Endodermal cell (in vitro differentiated cells): ENCODE results near the gene LTBP1. TPM values are rescaled to one million over a fixed set of nuclear protein-coding genes. Genes with fewer than 3 reads are reported as not detected.

ENCODE experiments used
- DNase-seq: peaks from one replicate; pipeline ENCODE4 v3.0.0-alpha.2; 2017
- H3K27ac ChIP-seq: 2 replicates; pipeline ENCODE4 v1.5.1; 2013; ENCODE audit warnings: mild to moderate bottlenecking, low read depth, low read length, moderate library complexity
- H3K27me3 ChIP-seq: 2 replicates; pipeline ENCODE4 v1.6.1; 2013; ENCODE audit warnings: mild to moderate bottlenecking, low read length, moderate library complexity; ENCODE audit not compliant: insufficient read depth, control insufficient read depth, poor library complexity, severe bottlenecking
- H3K36me3 ChIP-seq: 2 replicates; pipeline ENCODE4 v1.7.0; 2013; ENCODE audit warnings: mild to moderate bottlenecking, low read length, moderate library complexity; ENCODE audit not compliant: control insufficient read depth, insufficient read depth
- H3K4me1 ChIP-seq: one replicate; pipeline ENCODE4 v1.7.0; 2013; ENCODE audit warnings: low read length; ENCODE audit not compliant: control insufficient read depth, insufficient read depth
- H3K4me3 ChIP-seq: 2 replicates; pipeline ENCODE4 v1.5.1; 2013; ENCODE audit warnings: mild to moderate bottlenecking, low read length, moderate library complexity
- H3K9ac ChIP-seq: 2 replicates; pipeline ENCODE4 v1.6.1; 2013; ENCODE audit warnings: mild to moderate bottlenecking, low read length, moderate library complexity; ENCODE audit not compliant: poor library complexity, severe bottlenecking; ENCODE audit errors: extremely low read depth
- H3K9me3 ChIP-seq: 2 replicates; pipeline ENCODE4 v1.6.1; 2013; ENCODE audit warnings: mild to moderate bottlenecking, low read length, moderate library complexity; ENCODE audit not compliant: control insufficient read depth
- H3K27ac Mint-ChIP-seq: 2 replicates; pipeline ENCODE4 v1.8.0; 2020; ENCODE audit warnings: mixed read lengths
- H3K27me3 Mint-ChIP-seq: 2 replicates; pipeline ENCODE4 v1.8.0; 2021; ENCODE audit warnings: mild to moderate bottlenecking, mixed read lengths; ENCODE audit not compliant: insufficient read depth
- H3K36me3 Mint-ChIP-seq: 2 replicates; pipeline ENCODE4 v1.8.0; 2020; ENCODE audit warnings: low read depth, mixed read lengths
- H3K4me1 Mint-ChIP-seq: 2 replicates; pipeline ENCODE4 v1.8.0; 2020; ENCODE audit warnings: mixed read lengths
- H3K4me3 Mint-ChIP-seq: 2 replicates; pipeline ENCODE4 v1.8.0; 2020; ENCODE audit warnings: mild to moderate bottlenecking, moderate library complexity, mixed read lengths
- H3K9me3 Mint-ChIP-seq: 2 replicates; pipeline ENCODE4 v1.8.0; 2020; ENCODE audit warnings: mild to moderate bottlenecking, mixed read lengths
- CTCF ChIP-seq: fragments of 200-600 bp; sonication (generic); conservative IDR thresholded peaks from 2 replicates; pipeline ENCODE4 v1.5.0; 2021; ENCODE audit warnings: antibody characterized with exemption, mild to moderate bottlenecking
- whole genome bisulfite sequencing, 2 experiments: methylation state at CpG; one replicate each; pipeline versions ENCODE4 v1.1.5 to v1.1.7; 2013; ENCODE audit warnings: missing lambda C conversion rate in 2 of 2, mixed read lengths in 1 of 2; ENCODE audit not compliant: insufficient coverage in 1 of 2, insufficient read length in 1 of 2; 5-methylcytosine and 5-hydroxymethylcytosine counted together
- total RNA-seq, 2 donors: library from RNA; stranded (reverse); fragmentation: NEBNext Ultra II Directional in 1 of 2; extraction: Animal tissue kit (Norgen Biotek cat#: 25700) in 1 of 2; gene quantifications; 2 replicates in 1 of 2; 3 replicates in 1 of 2; pipeline ENCODE4 v1.2.1, GENCODE V29; 2021

LTBP1 gene
- total RNA-seq, 2 donors from 2014 or later = 43.2 to 43.4 TPM

GRCh38 chr2:33022395-33022985, 75.7 kb downstream of the LTBP1 start:
- H3K4me1 Mint-ChIP-seq = peaks cover 7% of the 10 kb centered on the region
- no peak overlapping the region for H3K9ac ChIP-seq
- no peaks in the 10 kb centered on the region for H3K27me3 ChIP-seq
- H3K9me3 ChIP-seq = peaks cover 9% of the 10 kb centered on the region
- DNase-seq = no peak
- TF ChIP-seq CTCF = no peak
- H3K27ac ChIP-seq = no peak overlapping the region
- no peaks in the 10 kb centered on the region for H3K36me3 ChIP-seq
- H3K4me1 ChIP-seq = peaks cover 3% of the 10 kb centered on the region
- peaks cover 11% of the 10 kb centered on the region for H3K36me3 Mint-ChIP-seq
- H3K27ac Mint-ChIP-seq = no peak overlapping the region
- 92 to 94% methylated on average over 2 of the region's 2 CpGs for whole genome bisulfite sequencing, 2 experiments
- H3K9me3 Mint-ChIP-seq = peaks cover 8% of the 10 kb centered on the region
- no peaks in the 10 kb centered on the region for H3K27me3 Mint-ChIP-seq
- H3K4me3 Mint-ChIP-seq = no peak overlapping the region
- H3K4me3 ChIP-seq = no peak overlapping the region

GRCh38 chr2:33022989-33023727, 76.4 kb downstream of the LTBP1 start:
- H3K27me3 ChIP-seq = no peaks in the 10 kb centered on the region
- H3K27ac ChIP-seq = no peak overlapping the region
- Mint-ChIP-seq H3K4me1 (peaks cover 7% of the 10 kb centered on the region), H3K27ac (no peak overlapping the region), H3K9me3 (peaks cover 8% of the 10 kb centered on the region), H3K27me3 (no peaks in the 10 kb centered on the region), H3K4me3 (no peak overlapping the region), H3K36me3 (peaks cover 11% of the 10 kb centered on the region)
- H3K9ac ChIP-seq = no peak overlapping the region
- WGBS, 2 experiments = 72 to 80% methylated on average over 2 to 6 of the region's 6 CpGs
- no peaks in the 10 kb centered on the region for H3K36me3 ChIP-seq
- H3K9me3 ChIP-seq = peaks cover 9% of the 10 kb centered on the region
- TF ChIP-seq CTCF = no peak
- no peak overlapping the region for H3K4me3 ChIP-seq
- peaks cover 3% of the 10 kb centered on the region for H3K4me1 ChIP-seq
- DNase-seq = no peak

GRCh38 chr2:33023728-33024500, 77.2 kb downstream of the LTBP1 start:
- H3K4me1 ChIP-seq = peaks cover 3% of the 10 kb centered on the region
- TF ChIP-seq CTCF = no peak
- H3K36me3 ChIP-seq = no peaks in the 10 kb centered on the region
- no peak overlapping the region for H3K27ac ChIP-seq
- no peak overlapping the region for H3K9ac ChIP-seq
- WGBS, 2 experiments = 87 to 100% methylated on average over 1 to 2 of the region's 2 CpGs
- peaks cover 9% of the 10 kb centered on the region for H3K9me3 ChIP-seq
- H3K4me3 ChIP-seq = no peak overlapping the region
- Mint-ChIP-seq H3K36me3 (peaks cover 11% of the 10 kb centered on the region), H3K4me1 (peaks cover 4% of the 10 kb centered on the region), H3K27me3 (no peaks in the 10 kb centered on the region), H3K27ac (no peak overlapping the region), H3K4me3 (no peak overlapping the region), H3K9me3 (peaks cover 8% of the 10 kb centered on the region)
- no peak for DNase-seq
- H3K27me3 ChIP-seq = no peaks in the 10 kb centered on the region
